K562 (cell line): ENCODE data around the gene SERTAD3. TPM values are rescaled to one million over a fixed set of nuclear protein-coding genes. Genes with fewer than 3 reads are reported as not detected.
"Not testable (repeated sequence)": the region's sequence is repeated elsewhere in the genome, so short reads cannot be mapped to it uniquely, and the experiment has no call there.

Experiments used
- ATF4 ChIP-seq: fragments of 450-650 bp; formaldehyde crosslinking; IDR thresholded peaks from 2 replicates; pipeline ENCODE4 v1.4.0; 2022; ENCODE audit warnings: mild to moderate bottlenecking, moderate library complexity
- CEBPG ChIP-seq, 3 experiments: fragments of 200-800 bp in 1 of 3; sonication (Bioruptor generic) in 1 of 3; sonication (generic) in 1 of 3; formaldehyde crosslinking in 1 of 3; IDR thresholded peaks in 2 of 3; conservative IDR thresholded peaks in 1 of 3; 2 replicates each; pipeline versions ENCODE4 v1.6.1 to v1.8.0; 2016 to 2022; ENCODE audit warnings: missing compliant biosample characterization in 2 of 3, missing genetic modification characterization in 2 of 3, mild to moderate bottlenecking in 1 of 3, missing genetic modification reagents in 1 of 3
- CTBP1 ChIP-seq: fragments of 450-650 bp; IDR thresholded peaks from 2 replicates; pipeline ENCODE4 v1.6.1; 2016; ENCODE audit warnings: borderline replicate concordance
- DNMT1 ChIP-seq: fragments of 450-650 bp; IDR thresholded peaks from 2 replicates; pipeline ENCODE4 v1.6.1; 2016; ENCODE audit warnings: antibody characterized with exemption, mild to moderate bottlenecking
- MAZ ChIP-seq, 2 experiments: fragments of 450-650 bp in 1 of 2; sonication (generic) in 1 of 2; formaldehyde crosslinking; IDR thresholded peaks in 1 of 2; conservative IDR thresholded peaks in 1 of 2; 2 replicates each; pipeline versions ENCODE4 v1.4.0 to v1.5.0; 2020; ENCODE audit warnings: mild to moderate bottlenecking in 1 of 2, missing genetic modification reagents in 1 of 2
- ZBTB40 ChIP-seq, 2 experiments: fragments of 450-650 bp in 1 of 2; sonication (generic) in 1 of 2; formaldehyde crosslinking in 1 of 2; IDR thresholded peaks; 2 replicates each; pipeline versions ENCODE4 v1.7.1 to v1.9.0; 2016 to 2022; ENCODE audit warnings: inconsistent platforms in 1 of 2, mild to moderate bottlenecking in 1 of 2, missing genetic modification reagents in 1 of 2
- ZSCAN29 ChIP-seq: fragments of 450-650 bp; IDR thresholded peaks from 2 replicates; pipeline ENCODE4 v1.6.1; 2017
- polyA plus RNA-seq, 8 experiments: library from polyadenylated mRNA; depleted of rRNA in 4 of 8; stranded (reverse) in 5 of 8; unstranded in 3 of 8; fragments of >200 nt; fragmentation: Nextera tagmentation in 2 of 8; fragmentation: Illumina TruSeq in 1 of 8; extraction: Ambion mirVana in 2 of 8; extraction: Trizol in 1 of 8; gene quantifications; 2 replicates each; pipeline versions ENCODE4 v1.2.1 to v1.2.3, GENCODE V29; 2011 to 2014; ENCODE audit warnings: inconsistent platforms in 1 of 8, missing spikeins in 1 of 8
- total RNA-seq, 7 experiments: library from RNA; depleted of rRNA in 6 of 7; stranded (reverse); fragments of >200 nt in 6 of 7; fragmentation: Illumina TruSeq in 2 of 7; extraction: Trizol in 2 of 7; gene quantifications; 2 replicates each; pipeline versions ENCODE4 v1.2.1 to v1.2.3, GENCODE V29; 2011 to 2021; ENCODE audit warnings: low replicate concordance in 1 of 7

SERTAD3 gene
- total and polyA plus RNA-seq, 9 of the 15 experiments (the other 6 are each of a cell fraction or from before 2014, with no cell fraction given): 5.4 to 28.9 (median 17.5) TPM

- TF ChIP-seq CEBPG (CRISPR knock-in tag; IDR thresholded peaks at IDR 0.05) (peak; percentile 89), CEBPG (tag; conservative IDR thresholded peaks at IDR 0.05 in 1 of 2, IDR thresholded peaks at IDR 0.05 in 1 of 2) (peak; percentile 89 to 94), ATF4 (CRISPR knock-in tag) (peak; percentile 44; the same call in 1 of the 2 replicates), ZSCAN29 (peak; percentile 74; the same call in 1 of the 2 replicates), MAZ (CRISPR knock-in tag; conservative IDR thresholded peaks at IDR 0.05 in 1 of 2, IDR thresholded peaks at IDR 0.05 in 1 of 2) (peak in 1 of 2 experiments; percentile 64; a peak in 2 of 4 replicates), DNMT1 (peak; percentile 64; the same call in 1 of the 2 replicates), CTBP1 (peak; percentile 27; the same call in 1 of the 2 replicates), ZBTB40 (IDR thresholded peaks at IDR 0.05) (peak; percentile 66; the same call in 1 of the 2 replicates)
- TF ChIP-seq ZBTB40 (CRISPR knock-in tag; IDR thresholded peaks at IDR 0.05): not testable (repeated sequence)
Observed at GRCh38 chr19:40463587-40464037, 19.5 kb upstream of the SERTAD3 start (continued).
